ENCODE results near the gene PPP1R16B. TPM values are rescaled to one million over a fixed set of nuclear protein-coding genes. Genes with fewer than 3 reads are reported as not detected.

PPP1R16B gene
- total RNA-seq, 4 donors from 2014 or later = 1.8 to 11.1 (median 7.0) TPM

DNA sequence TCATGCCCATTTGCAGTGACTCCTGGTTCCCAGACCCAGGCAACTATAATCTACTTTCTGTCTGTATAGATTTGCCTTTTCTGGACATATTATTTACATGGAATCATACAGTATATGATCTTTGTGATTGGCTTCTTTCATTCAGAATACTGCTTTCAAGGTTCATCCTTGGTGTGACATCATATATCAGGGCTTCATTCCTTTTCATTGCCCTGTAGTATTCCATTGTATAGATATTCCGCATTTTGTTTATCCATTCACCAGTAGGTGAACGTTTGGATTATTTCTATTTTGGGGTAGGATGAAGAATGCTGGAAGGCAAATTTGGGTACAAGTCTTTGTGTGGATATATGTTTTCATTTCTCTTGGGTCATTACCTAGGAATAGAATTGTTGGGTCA, 36.1 kb downstream of the PPP1R16B start:
- intact Hi-C loops (cut with DNase I; ENCODE audit: low total_unique reads) = no loop called here
- Histone ChIP-seq H3K4me1 (no peaks in the 10 kb centered on the region), H3K36me3 (no peaks in the 10 kb centered on the region), H3K4me3 (no peak overlapping the region), H3K27ac (peak overlapping the region in 3 of 4 donors; percentile 45 to 63 (median 47)), H3K9me3 (no peaks in the 10 kb centered on the region), H3K27me3 (no peaks in the 10 kb centered on the region)
- TF ChIP-seq, protein P1, sequence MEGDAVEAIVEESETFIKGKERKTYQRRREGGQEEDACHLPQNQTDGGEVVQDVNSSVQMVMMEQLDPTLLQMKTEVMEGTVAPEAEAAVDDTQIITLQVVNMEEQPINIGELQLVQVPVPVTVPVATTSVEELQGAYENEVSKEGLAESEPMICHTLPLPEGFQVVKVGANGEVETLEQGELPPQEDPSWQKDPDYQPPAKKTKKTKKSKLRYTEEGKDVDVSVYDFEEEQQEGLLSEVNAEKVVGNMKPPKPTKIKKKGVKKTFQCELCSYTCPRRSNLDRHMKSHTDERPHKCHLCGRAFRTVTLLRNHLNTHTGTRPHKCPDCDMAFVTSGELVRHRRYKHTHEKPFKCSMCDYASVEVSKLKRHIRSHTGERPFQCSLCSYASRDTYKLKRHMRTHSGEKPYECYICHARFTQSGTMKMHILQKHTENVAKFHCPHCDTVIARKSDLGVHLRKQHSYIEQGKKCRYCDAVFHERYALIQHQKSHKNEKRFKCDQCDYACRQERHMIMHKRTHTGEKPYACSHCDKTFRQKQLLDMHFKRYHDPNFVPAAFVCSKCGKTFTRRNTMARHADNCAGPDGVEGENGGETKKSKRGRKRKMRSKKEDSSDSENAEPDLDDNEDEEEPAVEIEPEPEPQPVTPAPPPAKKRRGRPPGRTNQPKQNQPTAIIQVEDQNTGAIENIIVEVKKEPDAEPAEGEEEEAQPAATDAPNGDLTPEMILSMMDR (IDR thresholded peaks at IDR 0.05) = no peak
- TF ChIP-seq POLR2A (IDR thresholded peaks at IDR 0.05) = no peak
- TF ChIP-seq EP300 (IDR thresholded peaks at IDR 0.05; ENCODE audit: low read depth) = no peak
- TF ChIP-seq POLR2AphosphoS5 (IDR thresholded peaks at IDR 0.05) = no peak
- no peak for DNase-seq
- in situ Hi-C loops (cut with MboI; ENCODE audit: low pct_ligation_motif_present in 1 of 4, low pct_unique_long_range_greater_than_20kb in 1 of 4, low sequenced_read_pairs in 3 of 4) = no loop called here
- WGBS, 2 donors (ENCODE audit: low coverage in 1 of 2) = 49 to 70% methylated on average over 2 of the region's 2 CpGs

DNA sequence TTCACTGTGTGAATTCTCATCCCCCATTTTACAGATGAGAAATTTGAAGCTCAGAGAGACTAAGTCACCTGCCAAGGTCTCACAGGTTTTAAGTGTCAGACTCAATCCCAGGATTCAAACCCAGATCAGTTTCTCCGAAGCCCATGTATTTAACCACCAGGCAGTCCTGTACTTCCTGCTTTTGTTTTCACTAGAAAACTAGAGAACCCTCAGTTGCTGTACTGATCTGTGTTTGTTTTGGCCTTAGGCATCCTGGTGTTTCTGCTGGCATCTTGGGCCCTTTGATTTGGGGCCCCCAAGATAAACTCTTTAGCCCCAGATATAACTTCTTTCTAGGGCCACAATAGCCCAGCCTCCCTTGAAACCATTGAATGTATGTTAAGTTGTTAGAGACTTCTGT, 36.5 kb downstream of the PPP1R16B start:
- Histone ChIP-seq H3K4me1 (no peaks in the 10 kb centered on the region), H3K36me3 (no peaks in the 10 kb centered on the region), H3K27ac (peak overlapping the region; percentile 4 to 63 (median 46)), H3K9me3 (no peaks in the 10 kb centered on the region), H3K4me3 (no peak overlapping the region), H3K27me3 (no peaks in the 10 kb centered on the region)
- TF ChIP-seq, protein P1 (IDR thresholded peaks at IDR 0.05) = no peak
- TF ChIP-seq EP300 (IDR thresholded peaks at IDR 0.05; ENCODE audit: low read depth) = no peak
- TF ChIP-seq POLR2AphosphoS5 (IDR thresholded peaks at IDR 0.05) = no peak
- TF ChIP-seq POLR2A (IDR thresholded peaks at IDR 0.05) = no peak
- WGBS, 2 donors (ENCODE audit: low coverage in 1 of 2) = 44 to 63% methylated on average over 1 of the region's 1 CpG
- intact Hi-C loops (cut with DNase I; ENCODE audit: low total_unique reads) (no loop called here), in situ Hi-C loops (cut with MboI; ENCODE audit: low pct_ligation_motif_present in 1 of 4, low pct_unique_long_range_greater_than_20kb in 1 of 4, low sequenced_read_pairs in 3 of 4) (no loop called here)
- DNase-seq = no peak

- TF ChIP-seq POLR2A (IDR thresholded peaks at IDR 0.05) (no peak), POLR2AphosphoS5 (IDR thresholded peaks at IDR 0.05) (no peak), EP300 (IDR thresholded peaks at IDR 0.05; ENCODE audit: low read depth) (no peak)
- TF ChIP-seq, protein P1 (IDR thresholded peaks at IDR 0.05) = no peak
- in situ Hi-C loops (cut with MboI; ENCODE audit: low pct_ligation_motif_present in 1 of 4, low pct_unique_long_range_greater_than_20kb in 1 of 4, low sequenced_read_pairs in 3 of 4) = no loop called here
- peak; percentile 73 for DNase-seq
- Histone ChIP-seq H3K9me3 (no peaks in the 10 kb centered on the region), H3K4me3 (no peak overlapping the region), H3K27ac (peak overlapping the region in 3 of 4 donors; percentile 4 to 63 (median 45)), H3K27me3 (no peaks in the 10 kb centered on the region), H3K4me1 (no peaks in the 10 kb centered on the region), H3K36me3 (no peaks in the 10 kb centered on the region)
- 54 to 63% methylated on average over 1 of the region's 1 CpG for WGBS, 2 donors (ENCODE audit: low coverage in 1 of 2)
- intact Hi-C loops (cut with DNase I; ENCODE audit: low total_unique reads) = no loop called here
Measured at GRCh38 chr20:38842558-38842981, 37.1 kb downstream of the PPP1R16B start.

DNA sequence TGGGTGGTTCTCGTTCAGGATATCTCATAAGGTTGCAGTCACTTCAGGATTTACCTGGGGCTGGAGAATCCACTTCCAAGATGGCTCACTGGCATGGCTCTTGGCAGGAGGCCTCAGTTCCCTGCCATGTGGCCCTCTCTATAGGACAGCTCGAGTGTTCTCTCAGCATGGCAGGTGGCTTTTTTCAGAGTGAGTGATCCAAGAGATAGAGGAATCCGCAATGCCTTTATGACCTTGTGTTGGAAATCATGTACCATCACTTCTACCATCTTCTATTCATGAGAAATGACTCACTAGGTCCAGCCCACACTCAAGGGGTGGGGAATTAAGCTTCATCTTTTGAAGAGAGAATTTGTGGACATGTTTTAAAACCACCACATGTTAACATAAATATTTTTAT, 37.8 kb downstream of the PPP1R16B start:
- Histone ChIP-seq H3K9me3 (no peaks in the 10 kb centered on the region), H3K36me3 (no peaks in the 10 kb centered on the region), H3K4me3 (no peak overlapping the region), H3K27me3 (peaks cover 5% of the 10 kb centered on the region), H3K4me1 (no peaks in the 10 kb centered on the region), H3K27ac (peak overlapping the region in 2 of 4 donors; percentile 4 to 39)
- intact Hi-C loops (cut with DNase I; ENCODE audit: low total_unique reads) (no loop called here), in situ Hi-C loops (cut with MboI; ENCODE audit: low pct_ligation_motif_present in 1 of 4, low pct_unique_long_range_greater_than_20kb in 1 of 4, low sequenced_read_pairs in 3 of 4) (no loop called here)
- DNase-seq = no peak
- TF ChIP-seq POLR2A (IDR thresholded peaks at IDR 0.05) = no peak
- no peak for TF ChIP-seq EP300 (IDR thresholded peaks at IDR 0.05; ENCODE audit: low read depth)
- TF ChIP-seq, protein P1 (IDR thresholded peaks at IDR 0.05) = no peak
- TF ChIP-seq POLR2AphosphoS5 (IDR thresholded peaks at IDR 0.05) = no peak
- 55 to 60% methylated on average over 1 to 3 of the region's 3 CpGs for WGBS, 2 donors (ENCODE audit: low coverage in 1 of 2)

Data from transverse colon (tissue), 4 donors.